SH-SY5Y (cell line): Measurements from ENCODE around the gene BORCS5.

Source experiments
- GATA2 ChIP-seq: IDR thresholded peaks from 2 replicates; pipeline ENCODE4 v1.6.1; 2011; ENCODE audit warnings: mild to moderate bottlenecking, low read depth, low read length
- GATA3 ChIP-seq: IDR thresholded peaks from 2 replicates; pipeline ENCODE4 v1.6.1; 2011; ENCODE audit warnings: low read depth, mild to moderate bottlenecking, low read length, moderate library complexity

Gene BORCS5

GRCh38 chr12:12403264-12404248 is 46.7 kb downstream of the BORCS5 start:
- no peak for TF ChIP-seq GATA2
- TF ChIP-seq GATA3: no peak

- no peak for TF ChIP-seq GATA2
- TF ChIP-seq GATA3: no peak
Observed at GRCh38 chr12:12404297-12404696, 47.4 kb downstream of the BORCS5 start.

GRCh38 chr12:12405882-12406281 is 49.0 kb downstream of the BORCS5 start:
- no peak for TF ChIP-seq GATA3
- no peak for TF ChIP-seq GATA2

- TF ChIP-seq GATA3: no peak
- TF ChIP-seq GATA2: no peak
Observed at GRCh38 chr12:12406762-12407161, 49.9 kb downstream of the BORCS5 start.

GRCh38 chr12:12408265-12408690 is 51.4 kb downstream of the BORCS5 start:
- TF ChIP-seq GATA2 (no peak), GATA3 (no peak)

GRCh38 chr12:12415886-12416285 is 59.0 kb downstream of the BORCS5 start:
- TF ChIP-seq GATA3 (no peak), GATA2 (no peak)

GRCh38 chr12:12423367-12423766 is 66.5 kb downstream of the BORCS5 start:
- no peak for TF ChIP-seq GATA3

- TF ChIP-seq GATA3: no peak
- TF ChIP-seq GATA2: no peak
Observed at GRCh38 chr12:12425001-12425400, 68.1 kb downstream of the BORCS5 start.

GRCh38 chr12:12425616-12426015 is 68.7 kb downstream of the BORCS5 start:
- TF ChIP-seq GATA3 (no peak), GATA2 (no peak)

GRCh38 chr12:12427568-12427967 is 70.7 kb downstream of the BORCS5 start:
- TF ChIP-seq GATA2 (no peak), GATA3 (no peak)

- TF ChIP-seq GATA3 (no peak), GATA2 (no peak)
Observed at GRCh38 chr12:12428047-12428446, 71.2 kb downstream of the BORCS5 start.

- TF ChIP-seq GATA2 (no peak), GATA3 (no peak)
Observed at GRCh38 chr12:12428961-12429657, 72.2 kb downstream of the BORCS5 start.

- TF ChIP-seq GATA2 (no peak), GATA3 (no peak)
Observed at GRCh38 chr12:12432364-12432763, 75.5 kb downstream of the BORCS5 start.

GRCh38 chr12:12433203-12433731 is 76.4 kb downstream of the BORCS5 start:
- TF ChIP-seq GATA2 (0 out of 2 replicates have a peak, but pooled peaks have one; percentile 15), GATA3 (no peak)
